OCI-LY3 (cell line): ENCODE data around the gene GTF3C4.

Experiments used
- CTCF ChIP-seq: fragments of 200-600, 300-600 bp; sonication (generic); IDR thresholded peaks from 2 replicates; pipeline ENCODE4 v1.5.1; 2014; ENCODE audit warnings: antibody characterized with exemption, low read length, low read depth
- EZH2phosphoT487 ChIP-seq: fragments of 200-600 bp; shearing (Covaris generic); IDR thresholded peaks from 2 replicates; pipeline ENCODE4 v1.6.1; 2018; ENCODE audit warnings: antibody characterized with exemption, mixed run types, low read depth

- TF ChIP-seq CTCF: no peak
- no peak for TF ChIP-seq EZH2phosphoT487
Measured at GRCh38 chr9:132683873-132684272, 13.6 kb downstream of the GTF3C4 start.
